ENCODE results near the gene LHFPL6. TPM values are rescaled to one million over a fixed set of nuclear protein-coding genes. Genes with fewer than 3 reads are reported as not detected.

Gene LHFPL6
- total RNA-seq, 2 experiments from 2014 or later: 2.7 to 3.0 TPM

- Mint-ChIP-seq H3K27ac (no peak overlapping the region), H3K9me3 (no peaks in the 10 kb centered on the region), H3K27me3 (peaks cover 9% of the 10 kb centered on the region), H3K4me1 (ENCODE audit: low read depth) (no peaks in the 10 kb centered on the region), H3K4me3 (no peak overlapping the region), H3K36me3 (no peaks in the 10 kb centered on the region)
- ChIA-PET CTCF (interaction anchor here (1.3 kb wide), 1 partner anchor 201 kb away, joined by 3 read pairs; no protein-coding TSS in a partner anchor), POLR2A (no interaction called here)
- no peak for DNase-seq
- intact Hi-C loops (cut with micrococcal nuclease): no loop called here
Observed at GRCh38 chr13:39411511-39411910, 191.5 kb downstream of the LHFPL6 start.

GRCh38 chr13:39410964-39411363 lies 192.0 kb downstream of the LHFPL6 start:
- H3K4me1 Mint-ChIP-seq (ENCODE audit: low read depth): no peaks in the 10 kb centered on the region
- intact Hi-C loops (cut with micrococcal nuclease): no loop called here
- H3K27me3 Mint-ChIP-seq: peaks cover 8% of the 10 kb centered on the region
- CTCF ChIA-PET: interaction anchor here (1.3 kb wide), 1 partner anchor 201 kb away, joined by 3 read pairs; no protein-coding TSS in a partner anchor
- H3K27ac Mint-ChIP-seq: no peak overlapping the region
- POLR2A ChIA-PET: no interaction called here
- H3K36me3 Mint-ChIP-seq: no peaks in the 10 kb centered on the region
- no peak for DNase-seq
- H3K4me3 Mint-ChIP-seq: no peak overlapping the region
- no peaks in the 10 kb centered on the region for H3K9me3 Mint-ChIP-seq

GRCh38 chr13:39410096-39410901 lies 192.7 kb downstream of the LHFPL6 start:
- no peak overlapping the region for H3K27ac Mint-ChIP-seq
- intact Hi-C loops (cut with micrococcal nuclease): no loop called here
- H3K9me3 Mint-ChIP-seq: no peaks in the 10 kb centered on the region
- DNase-seq: no peak
- ChIA-PET POLR2A (no interaction called here), CTCF (no interaction called here)
- H3K27me3 Mint-ChIP-seq: peaks cover 8% of the 10 kb centered on the region
- H3K4me1 Mint-ChIP-seq (ENCODE audit: low read depth): no peaks in the 10 kb centered on the region
- no peaks in the 10 kb centered on the region for H3K36me3 Mint-ChIP-seq
- H3K4me3 Mint-ChIP-seq: no peak overlapping the region

- no peak overlapping the region for H3K4me3 Mint-ChIP-seq
- no peak overlapping the region for H3K27ac Mint-ChIP-seq
- H3K9me3 Mint-ChIP-seq: no peaks in the 10 kb centered on the region
- CTCF ChIA-PET: no interaction called here
- no peaks in the 10 kb centered on the region for H3K36me3 Mint-ChIP-seq
- no peak for DNase-seq
- POLR2A ChIA-PET: no interaction called here
- intact Hi-C loops (cut with micrococcal nuclease): no loop called here
- no peaks in the 10 kb centered on the region for H3K4me1 Mint-ChIP-seq (ENCODE audit: low read depth)
- H3K27me3 Mint-ChIP-seq: peaks cover 12% of the 10 kb centered on the region
Observed at GRCh38 chr13:39408512-39408911, 194.5 kb downstream of the LHFPL6 start.

- DNase-seq: no peak
- no peak overlapping the region for H3K27ac Mint-ChIP-seq
- H3K36me3 Mint-ChIP-seq: no peaks in the 10 kb centered on the region
- peaks cover 12% of the 10 kb centered on the region for H3K27me3 Mint-ChIP-seq
- ChIA-PET CTCF (no interaction called here), POLR2A (no interaction called here)
- no peak overlapping the region for H3K4me3 Mint-ChIP-seq
- intact Hi-C loops (cut with micrococcal nuclease): no loop called here
- H3K4me1 Mint-ChIP-seq (ENCODE audit: low read depth): no peaks in the 10 kb centered on the region
- H3K9me3 Mint-ChIP-seq: no peaks in the 10 kb centered on the region
Observed at GRCh38 chr13:39407786-39408185, 195.2 kb downstream of the LHFPL6 start.

- CTCF ChIA-PET: no interaction called here
- Mint-ChIP-seq H3K27ac (no peak overlapping the region), H3K4me1 (ENCODE audit: low read depth) (no peaks in the 10 kb centered on the region), H3K36me3 (no peaks in the 10 kb centered on the region), H3K4me3 (no peak overlapping the region), H3K27me3 (peaks cover 12% of the 10 kb centered on the region), H3K9me3 (no peaks in the 10 kb centered on the region)
- intact Hi-C loops (cut with micrococcal nuclease): no loop called here
- DNase-seq: no peak
- POLR2A ChIA-PET: no interaction called here
Observed at GRCh38 chr13:39407138-39407537, 195.9 kb downstream of the LHFPL6 start.

GRCh38 chr13:39406688-39407087 lies 196.3 kb downstream of the LHFPL6 start:
- H3K27ac Mint-ChIP-seq: no peak overlapping the region
- ChIA-PET CTCF (no interaction called here), POLR2A (no interaction called here)
- no peaks in the 10 kb centered on the region for H3K9me3 Mint-ChIP-seq
- H3K4me1 Mint-ChIP-seq (ENCODE audit: low read depth): no peaks in the 10 kb centered on the region
- H3K4me3 Mint-ChIP-seq: no peak overlapping the region
- intact Hi-C loops (cut with micrococcal nuclease): no loop called here
- H3K36me3 Mint-ChIP-seq: no peaks in the 10 kb centered on the region
- no peak for DNase-seq
- peaks cover 12% of the 10 kb centered on the region for H3K27me3 Mint-ChIP-seq

- ChIA-PET POLR2A (no interaction called here), CTCF (interaction anchor here (0.9 to 1.5 kb wide), 4 partner anchors 21 to 260 kb away, joined by 3 to 4 read pairs (median 3); no protein-coding TSS in a partner anchor)
- H3K27me3 Mint-ChIP-seq: peaks cover 9% of the 10 kb centered on the region
- intact Hi-C loops (cut with micrococcal nuclease): no loop called here
- H3K4me1 Mint-ChIP-seq (ENCODE audit: low read depth): no peaks in the 10 kb centered on the region
- H3K36me3 Mint-ChIP-seq: no peaks in the 10 kb centered on the region
- no peaks in the 10 kb centered on the region for H3K9me3 Mint-ChIP-seq
- no peak overlapping the region for H3K27ac Mint-ChIP-seq
- H3K4me3 Mint-ChIP-seq: no peak overlapping the region
- DNase-seq: no peak
Observed at GRCh38 chr13:39405596-39406205, 197.3 kb downstream of the LHFPL6 start.

- H3K27me3 Mint-ChIP-seq: peaks cover 9% of the 10 kb centered on the region
- no peaks in the 10 kb centered on the region for H3K4me1 Mint-ChIP-seq (ENCODE audit: low read depth)
- no peak overlapping the region for H3K27ac Mint-ChIP-seq
- intact Hi-C loops (cut with micrococcal nuclease): no loop called here
- H3K36me3 Mint-ChIP-seq: no peaks in the 10 kb centered on the region
- no peak overlapping the region for H3K4me3 Mint-ChIP-seq
- H3K9me3 Mint-ChIP-seq: no peaks in the 10 kb centered on the region
- ChIA-PET CTCF (interaction anchor here (0.9 to 1.5 kb wide), 4 partner anchors 20 to 259 kb away, joined by 3 to 4 read pairs (median 3); no protein-coding TSS in a partner anchor), POLR2A (no interaction called here)
- DNase-seq: no peak
Observed at GRCh38 chr13:39405107-39405506, 197.9 kb downstream of the LHFPL6 start.

- H3K27me3 Mint-ChIP-seq: peaks cover 9% of the 10 kb centered on the region
- POLR2A ChIA-PET: no interaction called here
- intact Hi-C loops (cut with micrococcal nuclease): no loop called here
- no peaks in the 10 kb centered on the region for H3K9me3 Mint-ChIP-seq
- H3K4me1 Mint-ChIP-seq (ENCODE audit: low read depth): no peaks in the 10 kb centered on the region
- no peaks in the 10 kb centered on the region for H3K36me3 Mint-ChIP-seq
- CTCF ChIA-PET: interaction anchor here (0.9 kb wide), 1 partner anchor 213 kb away, joined by 3 read pairs; no protein-coding TSS in a partner anchor
- no peak overlapping the region for H3K27ac Mint-ChIP-seq
- H3K4me3 Mint-ChIP-seq: no peak overlapping the region
- no peak for DNase-seq
Observed at GRCh38 chr13:39403106-39403505, 199.9 kb downstream of the LHFPL6 start.

GRCh38 chr13:39402221-39402970 lies 200.6 kb downstream of the LHFPL6 start:
- no peaks in the 10 kb centered on the region for H3K4me1 Mint-ChIP-seq (ENCODE audit: low read depth)
- CTCF ChIA-PET: interaction anchor here (0.6 to 0.9 kb wide), 2 partner anchors 77 to 214 kb away, joined by 3 read pairs; no protein-coding TSS in a partner anchor
- POLR2A ChIA-PET: no interaction called here
- no peak overlapping the region for H3K27ac Mint-ChIP-seq
- H3K4me3 Mint-ChIP-seq: no peak overlapping the region
- no peaks in the 10 kb centered on the region for H3K9me3 Mint-ChIP-seq
- intact Hi-C loops (cut with micrococcal nuclease): no loop called here
- peaks cover 9% of the 10 kb centered on the region for H3K27me3 Mint-ChIP-seq
- no peaks in the 10 kb centered on the region for H3K36me3 Mint-ChIP-seq
- no peak for DNase-seq

GRCh38 chr13:39401756-39402155 lies 201.2 kb downstream of the LHFPL6 start:
- no peaks in the 10 kb centered on the region for H3K36me3 Mint-ChIP-seq
- H3K9me3 Mint-ChIP-seq: no peaks in the 10 kb centered on the region
- ChIA-PET CTCF (no interaction called here), POLR2A (no interaction called here)
- peaks cover 7% of the 10 kb centered on the region for H3K27me3 Mint-ChIP-seq
- H3K4me3 Mint-ChIP-seq: no peak overlapping the region
- no peaks in the 10 kb centered on the region for H3K4me1 Mint-ChIP-seq (ENCODE audit: low read depth)
- no peak for DNase-seq
- no peak overlapping the region for H3K27ac Mint-ChIP-seq
- intact Hi-C loops (cut with micrococcal nuclease): no loop called here

Measured in activated CD4-positive, alpha-beta memory T cell treated with anti-CD3 and anti-CD28 coated beads for 36 hours (primary cell).